IMR-90 (cell line): Measurements from ENCODE around the gene CDC42BPA. TPM values are rescaled to one million over a fixed set of nuclear protein-coding genes. Genes with fewer than 3 reads are reported as not detected.

ENCODE experiments used
- ATAC-seq: fragments of 200-7000 bp; cut with Tn5 transposase; 2 replicates; pipeline ENCODE4 v1.9.1; 2020; ENCODE audit warnings: low read depth, mild to moderate bottlenecking, moderate library complexity
- BruUV-seq: library from RNA; stranded (reverse); fragments of 400-500 nt; replicated peaks from 2 replicates; lab custom pipeline; 2021; lab: Mats Ljungman, UMichigan
- CTCF ChIA-PET: fragments of 300-600 bp; formaldehyde crosslinking; extraction: SDS; loops from one replicate; lab custom pipeline; 2021; ENCODE audit warnings: antibody characterized with exemption; lab: Yijun Ruan, JAX
- POLR2A ChIA-PET: fragments of 300-600 bp; sonication (Branson Sonifier 250); formaldehyde crosslinking; loops from one replicate; lab custom pipeline; 2022; ENCODE audit warnings: antibody characterized with exemption; ENCODE audit not compliant: unreplicated experiment; lab: Charles Lee
- DNase-seq: peaks from one replicate; pipeline ENCODE4 v3.0.0; 2013
- H2AFZ ChIP-seq: replicated peaks from 2 replicates; pipeline ENCODE3; 2013; ENCODE audit warnings: low read length, mild to moderate bottlenecking; ENCODE audit not compliant: poor library complexity
- H2AK5ac ChIP-seq: 2 replicates; pipeline ENCODE4 v1.6.1; 2013; ENCODE audit warnings: low read depth, low read length, inconsistent platforms
- H2AK9ac ChIP-seq: replicated peaks from 2 replicates; pipeline ENCODE3; 2013; ENCODE audit warnings: mild to moderate bottlenecking, low read depth, low read length, moderate library complexity; ENCODE audit not compliant: poor library complexity
- H2BK120ac ChIP-seq: 2 replicates; pipeline ENCODE4 v1.6.1; 2013; ENCODE audit warnings: low read depth, low read length, inconsistent platforms
- H2BK15ac ChIP-seq: 3 replicates; pipeline ENCODE4 v1.6.1; 2013; ENCODE audit warnings: low read depth, low read length, inconsistent platforms
- H2BK20ac ChIP-seq: 2 replicates; pipeline ENCODE4 v1.6.1; 2013; ENCODE audit warnings: low read depth, mild to moderate bottlenecking, inconsistent platforms, low read length, moderate library complexity
- H2BK5ac ChIP-seq: 2 replicates; pipeline ENCODE4 v1.6.1; 2013; ENCODE audit warnings: mild to moderate bottlenecking, low read depth, low read length, inconsistent platforms; ENCODE audit not compliant: poor library complexity, severe bottlenecking
- H3K14ac ChIP-seq: replicated peaks from 2 replicates; pipeline ENCODE4 v1.6.1; 2013; ENCODE audit warnings: low read depth, low read length, inconsistent platforms
- H3K18ac ChIP-seq: 2 replicates; pipeline ENCODE4 v1.6.1; 2013; ENCODE audit warnings: low read depth, low read length, control low read depth
- H3K23ac ChIP-seq: 2 replicates; pipeline ENCODE4 v1.6.1; 2013; ENCODE audit warnings: low read depth, low read length, inconsistent platforms
- H3K27ac ChIP-seq: 2 replicates; pipeline ENCODE4 v1.5.1; 2013; ENCODE audit warnings: mild to moderate bottlenecking, control low read depth, low read length; ENCODE audit not compliant: insufficient read depth
- H3K27me3 ChIP-seq: 2 replicates; pipeline ENCODE4 v1.6.1; 2013; ENCODE audit warnings: low read length; ENCODE audit not compliant: control insufficient read depth, insufficient read depth
- H3K36me3 ChIP-seq: 2 replicates; pipeline ENCODE4 v1.6.1; 2013; ENCODE audit warnings: low read length, mixed read lengths; ENCODE audit not compliant: control insufficient read depth, insufficient read depth
- H3K4ac ChIP-seq: 2 replicates; pipeline ENCODE4 v1.6.1; 2013; ENCODE audit warnings: low read depth, low read length, inconsistent platforms
- H3K4me1 ChIP-seq: 2 replicates; pipeline ENCODE4 v1.6.1; 2013; ENCODE audit warnings: low read length, mixed read lengths; ENCODE audit not compliant: control insufficient read depth, insufficient read depth
- H3K4me2 ChIP-seq: 2 replicates; pipeline ENCODE4 v1.6.1; 2013; ENCODE audit warnings: low read depth, mild to moderate bottlenecking, control low read depth, low read length, moderate library complexity
- H3K4me3 ChIP-seq: 2 replicates; pipeline ENCODE4 v1.5.1; 2013; ENCODE audit warnings: low read depth, mild to moderate bottlenecking, control low read depth, low read length, moderate library complexity; ENCODE audit not compliant: insufficient read depth
- H3K56ac ChIP-seq: 2 replicates; pipeline ENCODE4 v1.6.1; 2013; ENCODE audit warnings: low read length, inconsistent platforms; ENCODE audit not compliant: insufficient read depth; ENCODE audit errors: extremely low read depth
- H3K79me1 ChIP-seq, 2 experiments: 2 replicates each; pipeline ENCODE4 v1.6.1; 2013; ENCODE audit warnings: low read length in 2 of 2, inconsistent platforms in 1 of 2, low read depth in 1 of 2
- H3K9ac ChIP-seq: 2 replicates; pipeline ENCODE4 v1.6.1; 2013; ENCODE audit warnings: low read depth, low read length, control low read depth
- H3K9me1 ChIP-seq: 2 replicates; pipeline ENCODE4 v1.6.1; 2013; ENCODE audit warnings: low read length, inconsistent platforms; ENCODE audit not compliant: insufficient read depth
- H3K9me3 ChIP-seq: 2 replicates; pipeline ENCODE4 v1.6.1; 2013; ENCODE audit warnings: low read length; ENCODE audit not compliant: control insufficient read depth, insufficient read depth
- H4K20me1 ChIP-seq: 2 replicates; pipeline ENCODE4 v1.6.1; 2013; ENCODE audit warnings: low read length, inconsistent platforms; ENCODE audit not compliant: insufficient read depth
- H4K5ac ChIP-seq: 2 replicates; pipeline ENCODE4 v1.6.1; 2013; ENCODE audit warnings: mild to moderate bottlenecking, low read depth, low read length, control low read depth
- H4K8ac ChIP-seq, 2 experiments: 2 replicates each; pipeline ENCODE4 v1.6.1; 2013; ENCODE audit warnings: low read depth in 2 of 2, low read length in 2 of 2, control low read depth in 1 of 2, inconsistent platforms in 1 of 2
- H4K91ac ChIP-seq: 2 replicates; pipeline ENCODE4 v1.6.1; 2013; ENCODE audit warnings: low read depth, low read length, inconsistent platforms; ENCODE audit not compliant: insufficient read depth
- MAZ ChIP-seq: IDR thresholded peaks from 2 replicates; pipeline ENCODE4 v1.6.1; 2012; ENCODE audit warnings: low read depth, mild to moderate bottlenecking, low read length, improper control_type of control experiment, moderate library complexity, borderline replicate concordance
- WGBS, 2 experiments: methylation state at CpG; one replicate each; pipeline versions ENCODE4 v1.1.5 to v1.1.7; 2013; ENCODE audit warnings: missing lambda C conversion rate in 2 of 2; ENCODE audit not compliant: insufficient read length in 1 of 2; ENCODE audit errors: extremely low coverage in 2 of 2; 5-methylcytosine and 5-hydroxymethylcytosine counted together
- dilution Hi-C: fragments of 300-500 bp; cut with HindIII; formaldehyde crosslinking; loops from one replicate; pipeline ENCODE4 v1.14.3; 2018; ENCODE audit warnings: low sequenced_read_pairs; ENCODE audit not compliant: unreplicated experiment
- in situ Hi-C: fragments of 300-500 bp; cut with MboI; formaldehyde crosslinking; loops from 3 replicates; pipeline ENCODE4 v1.14.3; 2019; ENCODE audit warnings: low sequenced_read_pairs, inconsistent platforms, mixed read lengths
- intact Hi-C: fragments of 100-400 bp; cut with micrococcal nuclease; formaldehyde crosslinking; loops from 2 replicates; pipeline ENCODE4 v1.10.0; 2022
- polyA plus RNA-seq, 3 experiments: library from polyadenylated mRNA; depleted of rRNA; stranded (reverse); fragments of >200 nt; gene quantifications; 2 replicates each; pipeline ENCODE4 v1.2.3, GENCODE V29; 2012; ENCODE audit warnings: low replicate concordance in 1 of 3
- total RNA-seq: library from RNA; depleted of rRNA; stranded (reverse); fragments of >200 nt; gene quantifications from 2 replicates; pipeline ENCODE4 v1.2.3, GENCODE V29; 2012

The CDC42BPA gene
- total and polyA plus RNA-seq, 2 of the 4 experiments (the other 2 are of a cell fraction), result 9.4 to 27.8 TPM

GRCh38 chr1:226950871-226951270 lies 367.4 kb downstream of the CDC42BPA start:
- Histone ChIP-seq H3K79me1 (no peaks in the 10 kb centered on the region), H3K4me3 (no peak overlapping the region), H3K23ac (no peak overlapping the region), H4K5ac (no peak overlapping the region), H4K91ac (no peak overlapping the region), H3K14ac (no peak overlapping the region), H2BK20ac (no peak overlapping the region), H4K20me1 (0 out of 2 replicates have a peak, but pooled peaks cover 3% of the 10 kb centered on the region), H3K4me1 (peaks cover 6% of the 10 kb centered on the region; the same call in 1 of the 2 replicates), H3K27ac (no peak overlapping the region), H3K9me3 (no peaks in the 10 kb centered on the region; the same call in 1 of the 2 replicates), H3K4me2 (0 out of 2 replicates have a peak overlapping the region, but pooled peaks have one; percentile 13), H3K9me1 (no peaks in the 10 kb centered on the region; the same call in 1 of the 2 replicates), H2AK5ac (no peak overlapping the region), H2BK15ac (no peak overlapping the region), H3K36me3 (no peaks in the 10 kb centered on the region), H3K9ac (no peak overlapping the region), H2AFZ (no peak overlapping the region), H4K8ac (no peak overlapping the region), H3K18ac (no peak overlapping the region; the same call in 1 of the 2 replicates), H2AK9ac (no peak overlapping the region), H3K27me3 (no peaks in the 10 kb centered on the region), H2BK5ac (no peak overlapping the region), H2BK120ac (no peak overlapping the region), H3K4ac (no peak overlapping the region), H3K56ac (no peak overlapping the region)
- intact Hi-C loops (no loop called here), in situ Hi-C loops (no loop called here), dilution Hi-C loops (no loop called here)
- BruUV-seq, result no TSS peak
- no CpG with 5 or more reads among the region's 6 CpGs for WGBS, 2 experiments
- ATAC-seq (no peak; the same call in 1 of the 2 replicates), DNase-seq (no peak)
- CTCF ChIA-PET, result interaction anchor here (0.7 kb wide), 1 partner anchor 592 kb away, joined by 3 read pairs; no protein-coding TSS in a partner anchor
- TF ChIP-seq MAZ, result no peak
- POLR2A ChIA-PET, result interaction anchor here (0.6 kb wide), 1 partner anchor 12 kb away, joined by 3 read pairs; no protein-coding TSS in a partner anchor
